ENCODE results near the gene PJA2. TPM values are rescaled to one million over a fixed set of nuclear protein-coding genes. Genes with fewer than 3 reads are reported as not detected.

Gene PJA2
- total RNA-seq, 2 experiments from 2014 or later = 88.8 to 92.9 TPM

- ChIA-PET CTCF (no interaction called here), POLR2A (interaction anchor here (1.1 to 1.4 kb wide), 2 partner anchors 23 to 1005 kb away, joined by 3 to 6 read pairs; partner anchors contain the start of genes FBXL17 and PJA2)
- TF ChIP-seq, protein P1, sequence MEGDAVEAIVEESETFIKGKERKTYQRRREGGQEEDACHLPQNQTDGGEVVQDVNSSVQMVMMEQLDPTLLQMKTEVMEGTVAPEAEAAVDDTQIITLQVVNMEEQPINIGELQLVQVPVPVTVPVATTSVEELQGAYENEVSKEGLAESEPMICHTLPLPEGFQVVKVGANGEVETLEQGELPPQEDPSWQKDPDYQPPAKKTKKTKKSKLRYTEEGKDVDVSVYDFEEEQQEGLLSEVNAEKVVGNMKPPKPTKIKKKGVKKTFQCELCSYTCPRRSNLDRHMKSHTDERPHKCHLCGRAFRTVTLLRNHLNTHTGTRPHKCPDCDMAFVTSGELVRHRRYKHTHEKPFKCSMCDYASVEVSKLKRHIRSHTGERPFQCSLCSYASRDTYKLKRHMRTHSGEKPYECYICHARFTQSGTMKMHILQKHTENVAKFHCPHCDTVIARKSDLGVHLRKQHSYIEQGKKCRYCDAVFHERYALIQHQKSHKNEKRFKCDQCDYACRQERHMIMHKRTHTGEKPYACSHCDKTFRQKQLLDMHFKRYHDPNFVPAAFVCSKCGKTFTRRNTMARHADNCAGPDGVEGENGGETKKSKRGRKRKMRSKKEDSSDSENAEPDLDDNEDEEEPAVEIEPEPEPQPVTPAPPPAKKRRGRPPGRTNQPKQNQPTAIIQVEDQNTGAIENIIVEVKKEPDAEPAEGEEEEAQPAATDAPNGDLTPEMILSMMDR (IDR thresholded peaks at IDR 0.05) = no peak
- no peak overlapping the region for H3K27ac ChIP-seq (ENCODE audit: low read depth in 1 of 2, low read length in 2 of 2)
- no peaks in the 10 kb centered on the region for H3K9me3 ChIP-seq (ENCODE audit: control insufficient read depth in 1 of 2, insufficient read depth in 1 of 2, low read length in 2 of 2)
- H3K4me3 Mint-ChIP-seq = no peak overlapping the region
- peaks cover 52% of the 10 kb centered on the region for H3K36me3 Mint-ChIP-seq (ENCODE audit: low read depth)
- no peak overlapping the region for H3K27ac Mint-ChIP-seq
- no peaks in the 10 kb centered on the region for H3K9me3 Mint-ChIP-seq
- intact Hi-C loops (cut with DNase I, micrococcal nuclease) = loop anchor here in 1 of 2 experiments (2.0 kb wide), 1 partner anchor 17 kb away; no protein-coding TSS in a partner anchor
- H3K36me3 ChIP-seq (ENCODE audit: insufficient read depth, low read length) = peaks cover 8% of the 10 kb centered on the region
- ATAC-seq (ENCODE audit: poor library complexity) (no peak), DNase-seq (no peak)
- H3K27me3 ChIP-seq (ENCODE audit: control insufficient read depth in 1 of 2, insufficient read depth in 2 of 2, low read length in 2 of 2) = no peaks in the 10 kb centered on the region
- no peaks in the 10 kb centered on the region for H3K27me3 Mint-ChIP-seq
- H3K4me3 ChIP-seq (ENCODE audit: low read length) = no peak overlapping the region
- peaks cover 85% of the 10 kb centered on the region for H3K4me1 Mint-ChIP-seq (ENCODE audit: low read depth)
- peaks cover 3% of the 10 kb centered on the region for H3K4me1 ChIP-seq (ENCODE audit: insufficient read depth, low read length)
Measured at GRCh38 chr5:109387408-109387974, 22.3 kb downstream of the PJA2 start.

- no peak overlapping the region for H3K27ac ChIP-seq (ENCODE audit: low read depth in 1 of 2, low read length in 2 of 2)
- DNase-seq (no peak), ATAC-seq (ENCODE audit: poor library complexity) (no peak)
- H3K36me3 ChIP-seq (ENCODE audit: insufficient read depth, low read length) = peaks cover 54% of the 10 kb centered on the region
- H3K4me1 Mint-ChIP-seq (ENCODE audit: low read depth) = peaks cover 57% of the 10 kb centered on the region
- H3K4me3 Mint-ChIP-seq = no peak overlapping the region
- ChIA-PET POLR2A (no interaction called here), CTCF (no interaction called here)
- H3K4me1 ChIP-seq (ENCODE audit: insufficient read depth, low read length) = no peaks in the 10 kb centered on the region
- no peaks in the 10 kb centered on the region for H3K9me3 ChIP-seq (ENCODE audit: control insufficient read depth in 1 of 2, insufficient read depth in 1 of 2, low read length in 2 of 2)
- TF ChIP-seq, protein P1 (IDR thresholded peaks at IDR 0.05) = no peak
- H3K27me3 Mint-ChIP-seq = no peaks in the 10 kb centered on the region
- H3K4me3 ChIP-seq (ENCODE audit: low read length) = no peak overlapping the region
- H3K27me3 ChIP-seq (ENCODE audit: control insufficient read depth in 1 of 2, insufficient read depth in 2 of 2, low read length in 2 of 2) = no peaks in the 10 kb centered on the region
- H3K27ac Mint-ChIP-seq = no peak overlapping the region
- H3K36me3 Mint-ChIP-seq (ENCODE audit: low read depth) = peaks cover 88% of the 10 kb centered on the region
- intact Hi-C loops (cut with DNase I, micrococcal nuclease) = loop anchor here in 1 of 2 experiments (5.0 kb wide), 1 partner anchor 39 kb away; no protein-coding TSS in a partner anchor
- H3K9me3 Mint-ChIP-seq = no peaks in the 10 kb centered on the region
Measured at GRCh38 chr5:109378095-109378494, 31.7 kb downstream of the PJA2 start.

DNA sequence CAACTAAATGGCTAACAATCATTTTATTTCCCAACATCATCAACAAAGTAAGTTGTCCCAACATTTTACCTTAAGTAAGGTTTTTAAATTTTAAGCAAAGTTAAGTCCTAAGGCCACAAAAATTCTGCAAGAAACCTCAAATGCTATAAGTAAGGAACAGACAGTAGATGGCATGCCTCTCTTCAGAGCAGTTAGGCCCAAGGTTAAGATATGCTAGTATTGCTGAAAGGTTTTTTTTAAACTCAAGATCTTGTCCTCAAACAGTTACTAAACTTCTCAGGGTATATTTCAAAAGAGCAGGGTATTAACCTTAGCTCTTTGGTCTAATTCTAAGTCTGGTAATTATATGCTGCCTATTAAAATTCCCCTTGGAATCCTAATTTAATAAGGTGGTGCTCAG lies 35.1 kb downstream of the PJA2 start:
- H3K4me3 ChIP-seq (ENCODE audit: low read length) = no peak overlapping the region
- peaks cover 86% of the 10 kb centered on the region for H3K36me3 Mint-ChIP-seq (ENCODE audit: low read depth)
- H3K4me1 ChIP-seq (ENCODE audit: insufficient read depth, low read length) = no peaks in the 10 kb centered on the region
- no peak overlapping the region for H3K27ac ChIP-seq (ENCODE audit: low read depth in 1 of 2, low read length in 2 of 2)
- POLR2A ChIA-PET = interaction anchor here (1.4 kb wide), 1 partner anchor 35 kb away, joined by 6 read pairs; the partner anchor contains the start of gene PJA2
- peak in 2 of 14 experiments; percentile 20 to 25 for DNase-seq
- H3K9me3 Mint-ChIP-seq = no peaks in the 10 kb centered on the region
- no peak overlapping the region for H3K27ac Mint-ChIP-seq
- H3K4me1 Mint-ChIP-seq (ENCODE audit: low read depth) = peaks cover 58% of the 10 kb centered on the region
- TF ChIP-seq, protein P1 (IDR thresholded peaks at IDR 0.05) = no peak
- no peaks in the 10 kb centered on the region for H3K9me3 ChIP-seq (ENCODE audit: control insufficient read depth in 1 of 2, insufficient read depth in 1 of 2, low read length in 2 of 2)
- H3K4me3 Mint-ChIP-seq = no peak overlapping the region
- H3K27me3 ChIP-seq (ENCODE audit: control insufficient read depth in 1 of 2, insufficient read depth in 2 of 2, low read length in 2 of 2) = no peaks in the 10 kb centered on the region
- ATAC-seq (ENCODE audit: poor library complexity) = peak; percentile 34
- intact Hi-C loops (cut with DNase I, micrococcal nuclease) = loop anchor here (2.0 to 5.0 kb wide), 4 partner anchors 33 to 64 kb away; partner anchors contain the start of gene PJA2 (in 1 of the 2)
- no peaks in the 10 kb centered on the region for H3K27me3 Mint-ChIP-seq
- peaks cover 36% of the 10 kb centered on the region for H3K36me3 ChIP-seq (ENCODE audit: insufficient read depth, low read length)
- CTCF ChIA-PET = interaction anchor here (1.4 kb wide), 1 partner anchor 9 kb away, joined by 3 read pairs; no protein-coding TSS in a partner anchor

Measured in CD4-positive, alpha-beta T cell (primary cell).